CD4-positive, CD25-positive, alpha-beta regulatory T cell (primary cell): Measurements from ENCODE around the gene NME3. TPM values are rescaled to one million over a fixed set of nuclear protein-coding genes. Genes with fewer than 3 reads are reported as not detected.

Experiments used
- ATAC-seq, 2 donors: fragments of 150-1000 bp; cut with Tn5 transposase; one replicate each; pipeline ENCODE4 v1.10.0; 2021; ENCODE audit warnings: low read depth in 2 of 2, moderate number of reproducible peaks in 2 of 2, moderate library complexity in 1 of 2
- DNase-seq, 3 donors: peaks; one replicate each; pipeline versions ENCODE4 v3.0.0 to v3.0.0-alpha.2; 2012 to 2022; ENCODE audit warnings: mixed read lengths in 1 of 3
- H3K27ac ChIP-seq: one replicate; pipeline ENCODE4 v1.7.0; 2013; ENCODE audit warnings: mild to moderate bottlenecking, low read length; ENCODE audit not compliant: insufficient read depth, poor library complexity, severe bottlenecking
- H3K27me3 ChIP-seq: one replicate; pipeline ENCODE4 v1.7.0; 2013; ENCODE audit warnings: low read length; ENCODE audit not compliant: control insufficient read depth, insufficient read depth
- H3K36me3 ChIP-seq: one replicate; pipeline ENCODE4 v1.7.0; 2013; ENCODE audit warnings: mild to moderate bottlenecking, low read length, moderate library complexity; ENCODE audit not compliant: control insufficient read depth, insufficient read depth
- H3K4me1 ChIP-seq: 2 replicates; pipeline ENCODE4 v1.7.0; 2013; ENCODE audit warnings: mild to moderate bottlenecking, low read length; ENCODE audit not compliant: insufficient read depth, control insufficient read depth, poor library complexity, severe bottlenecking
- H3K4me3 ChIP-seq: one replicate; pipeline ENCODE4 v1.7.0; 2013; ENCODE audit warnings: low read depth, mild to moderate bottlenecking, low read length, moderate library complexity
- H3K9me3 ChIP-seq, 2 experiments: 1 replicate in 1 of 2; 2 replicates in 1 of 2; pipeline ENCODE4 v1.7.0; 2013; ENCODE audit warnings: low read length in 2 of 2, mild to moderate bottlenecking in 1 of 2, moderate library complexity in 1 of 2; ENCODE audit not compliant: control insufficient read depth in 2 of 2
- H3K27ac Mint-ChIP-seq, 3 donors: one replicate each; pipeline ENCODE4 v1.8.0; 2020 to 2022; ENCODE audit warnings: mild to moderate bottlenecking in 3 of 3, mixed read lengths in 3 of 3, moderate library complexity in 2 of 3
- H3K27me3 Mint-ChIP-seq: one replicate; pipeline ENCODE4 v1.8.0; 2022; ENCODE audit warnings: mild to moderate bottlenecking, mixed read lengths
- H3K36me3 Mint-ChIP-seq: one replicate; pipeline ENCODE4 v1.8.0; 2020; ENCODE audit warnings: mixed read lengths
- H3K4me1 Mint-ChIP-seq, 4 donors: one replicate each; pipeline ENCODE4 v1.8.0; 2020 to 2022; ENCODE audit warnings: mixed read lengths in 4 of 4, mild to moderate bottlenecking in 1 of 4
- H3K4me3 Mint-ChIP-seq, 4 donors: one replicate each; pipeline ENCODE4 v1.8.0; 2020 to 2022; ENCODE audit warnings: mild to moderate bottlenecking in 4 of 4, mixed read lengths in 4 of 4, moderate library complexity in 3 of 4
- H3K9me3 Mint-ChIP-seq, 7 donors: one replicate each; pipeline ENCODE4 v1.8.0; 2020 to 2022; ENCODE audit warnings: mixed read lengths in 7 of 7, mild to moderate bottlenecking in 3 of 7, moderate library complexity in 2 of 7
- polyA plus RNA-seq, 4 donors: library from polyadenylated mRNA; unstranded; fragments of 300-500 nt; fragmentation: Illumina TruSeq; gene quantifications; one replicate each; pipeline ENCODE4 v1.2.3, GENCODE V29; 2021
- total RNA-seq: library from RNA; stranded (reverse); gene quantifications from one replicate; pipeline ENCODE4 v1.2.3, GENCODE V29; 2022

NME3 gene
- total and polyA plus RNA-seq, 5 donors from 2014 or later = 45.1 to 101 (median 74.7) TPM

GRCh38 chr16:1777375-1778199 lies 6.2 kb upstream of the NME3 start:
- no peak overlapping the region for H3K27ac Mint-ChIP-seq
- ATAC-seq = no peak

GRCh38 chr16:1776991-1777374 lies 5.6 kb upstream of the NME3 start:
- peaks cover 19% of the 10 kb centered on the region for H3K36me3 ChIP-seq
- H3K27ac Mint-ChIP-seq = no peak overlapping the region

More at GRCh38 chr16:1777375-1778199, 6.2 kb upstream of the NME3 start:
- no peaks in the 10 kb centered on the region for H3K27me3 ChIP-seq
- H3K9me3 ChIP-seq = no peaks in the 10 kb centered on the region
- peaks cover 0 to 21% (median under 1%) of the 10 kb centered on the region in 4 donors for H3K4me1 Mint-ChIP-seq
- DNase-seq = no peak
- no peaks in the 10 kb centered on the region for H3K36me3 Mint-ChIP-seq
- H3K27me3 Mint-ChIP-seq = no peaks in the 10 kb centered on the region
- no peak overlapping the region for H3K27ac ChIP-seq
- no peak overlapping the region for H3K4me3 ChIP-seq
- H3K4me3 Mint-ChIP-seq = no peak overlapping the region
- no peaks in the 10 kb centered on the region for H3K9me3 Mint-ChIP-seq
- peaks cover 19% of the 10 kb centered on the region for H3K36me3 ChIP-seq
- peaks cover 34% of the 10 kb centered on the region for H3K4me1 ChIP-seq

GRCh38 chr16:1776672-1776955 lies 5.3 kb upstream of the NME3 start:
- no peaks in the 10 kb centered on the region for H3K9me3 ChIP-seq
- H3K4me1 ChIP-seq = peaks cover 38% of the 10 kb centered on the region
- no peak overlapping the region for H3K4me3 ChIP-seq
- H3K27me3 ChIP-seq = no peaks in the 10 kb centered on the region
- Mint-ChIP-seq H3K36me3 (no peaks in the 10 kb centered on the region), H3K4me1 (peaks cover 0 to 24% (median 1%) of the 10 kb centered on the region in 4 donors), H3K9me3 (no peaks in the 10 kb centered on the region), H3K27ac (no peak overlapping the region), H3K27me3 (no peaks in the 10 kb centered on the region), H3K4me3 (no peak overlapping the region)
- no peak overlapping the region for H3K27ac ChIP-seq
- H3K36me3 ChIP-seq = peaks cover 19% of the 10 kb centered on the region
- DNase-seq = no peak
- ATAC-seq = no peak

More at GRCh38 chr16:1776991-1777374, 5.6 kb upstream of the NME3 start:
- Mint-ChIP-seq H3K9me3 (no peaks in the 10 kb centered on the region), H3K27me3 (no peaks in the 10 kb centered on the region), H3K4me3 (no peak overlapping the region), H3K4me1 (peaks cover 0 to 24% (median 2%) of the 10 kb centered on the region in 4 donors), H3K36me3 (no peaks in the 10 kb centered on the region)
- no peak for ATAC-seq
- no peak for DNase-seq
- H3K27me3 ChIP-seq = no peaks in the 10 kb centered on the region
- H3K27ac ChIP-seq = no peak overlapping the region
- H3K4me3 ChIP-seq = no peak overlapping the region
- peaks cover 39% of the 10 kb centered on the region for H3K4me1 ChIP-seq
- H3K9me3 ChIP-seq = no peaks in the 10 kb centered on the region

- peaks cover 33% of the 10 kb centered on the region for H3K4me1 ChIP-seq
- H3K9me3 ChIP-seq = no peaks in the 10 kb centered on the region
- H3K4me3 ChIP-seq = no peak overlapping the region
- Mint-ChIP-seq H3K9me3 (no peaks in the 10 kb centered on the region), H3K27ac (no peak overlapping the region), H3K36me3 (no peaks in the 10 kb centered on the region), H3K4me1 (peaks cover 0 to 18% (median 1%) of the 10 kb centered on the region in 4 donors), H3K27me3 (no peaks in the 10 kb centered on the region), H3K4me3 (peak overlapping the region in 1 of 4 donors; percentile 41)
- peaks cover 19% of the 10 kb centered on the region for H3K36me3 ChIP-seq
- no peaks in the 10 kb centered on the region for H3K27me3 ChIP-seq
- ATAC-seq = no peak
- no peak for DNase-seq
- no peak overlapping the region for H3K27ac ChIP-seq
These were observed 4.7 kb upstream of the NME3 start for GRCh38 chr16:1775846-1776671.

GRCh38 chr16:1775006-1775845 lies 3.9 kb upstream of the NME3 start:
- no peaks in the 10 kb centered on the region for H3K27me3 Mint-ChIP-seq

GRCh38 chr16:1774448-1774780 lies 3.1 kb upstream of the NME3 start:
- Mint-ChIP-seq H3K36me3 (no peaks in the 10 kb centered on the region), H3K4me3 (peak overlapping the region; percentile 41 to 97 (median 91)), H3K27ac (peak overlapping the region in 1 of 3 donors; percentile 32), H3K9me3 (no peaks in the 10 kb centered on the region), H3K4me1 (peaks cover 0 to 18% (median 1%) of the 10 kb centered on the region in 4 donors), H3K27me3 (no peaks in the 10 kb centered on the region)
- H3K4me3 ChIP-seq = no peak overlapping the region
- peaks cover 46% of the 10 kb centered on the region for H3K4me1 ChIP-seq
- no peaks in the 10 kb centered on the region for H3K9me3 ChIP-seq
- no peak for DNase-seq
- peaks cover 17% of the 10 kb centered on the region for H3K36me3 ChIP-seq
- H3K27ac ChIP-seq = no peak overlapping the region
- H3K27me3 ChIP-seq = no peaks in the 10 kb centered on the region
- no peak for ATAC-seq

More at GRCh38 chr16:1775006-1775845, 3.9 kb upstream of the NME3 start:
- H3K9me3 ChIP-seq = no peaks in the 10 kb centered on the region
- no peak overlapping the region for H3K4me3 ChIP-seq
- ATAC-seq = no peak
- H3K27ac Mint-ChIP-seq = peak overlapping the region in 1 of 3 donors; percentile 32
- H3K27ac ChIP-seq = no peak overlapping the region
- H3K36me3 ChIP-seq = peaks cover 17% of the 10 kb centered on the region
- no peak for DNase-seq
- H3K4me1 Mint-ChIP-seq = peaks cover 0 to 16% (median 1%) of the 10 kb centered on the region in 4 donors
- H3K4me1 ChIP-seq = peaks cover 38% of the 10 kb centered on the region
- peak overlapping the region; percentile 41 to 97 (median 78) for H3K4me3 Mint-ChIP-seq
- no peaks in the 10 kb centered on the region for H3K9me3 Mint-ChIP-seq
- no peaks in the 10 kb centered on the region for H3K36me3 Mint-ChIP-seq
- no peaks in the 10 kb centered on the region for H3K27me3 ChIP-seq

GRCh38 chr16:1773703-1774447 lies 2.5 kb upstream of the NME3 start:
- Histone ChIP-seq H3K4me3 (peak overlapping the region; percentile 57), H3K27me3 (no peaks in the 10 kb centered on the region), H3K27ac (peak overlapping the region; percentile 85), H3K9me3 (no peaks in the 10 kb centered on the region), H3K4me1 (peaks cover 46% of the 10 kb centered on the region), H3K36me3 (peaks cover 17% of the 10 kb centered on the region)
- Mint-ChIP-seq H3K36me3 (no peaks in the 10 kb centered on the region), H3K4me1 (peaks cover 0 to 18% (median 1%) of the 10 kb centered on the region in 4 donors), H3K4me3 (peak overlapping the region; percentile 84 to 98 (median 97)), H3K27me3 (no peaks in the 10 kb centered on the region), H3K9me3 (no peaks in the 10 kb centered on the region), H3K27ac (no peak overlapping the region)
- no peak for DNase-seq
- ATAC-seq = no peak
